Measurements from ENCODE around the gene RAPGEF1. TPM values are rescaled to one million over a fixed set of nuclear protein-coding genes. Genes with fewer than 3 reads are reported as not detected.

The RAPGEF1 gene
- total RNA-seq, 1 experiment from 2014 or later: 25.2 TPM

DNA sequence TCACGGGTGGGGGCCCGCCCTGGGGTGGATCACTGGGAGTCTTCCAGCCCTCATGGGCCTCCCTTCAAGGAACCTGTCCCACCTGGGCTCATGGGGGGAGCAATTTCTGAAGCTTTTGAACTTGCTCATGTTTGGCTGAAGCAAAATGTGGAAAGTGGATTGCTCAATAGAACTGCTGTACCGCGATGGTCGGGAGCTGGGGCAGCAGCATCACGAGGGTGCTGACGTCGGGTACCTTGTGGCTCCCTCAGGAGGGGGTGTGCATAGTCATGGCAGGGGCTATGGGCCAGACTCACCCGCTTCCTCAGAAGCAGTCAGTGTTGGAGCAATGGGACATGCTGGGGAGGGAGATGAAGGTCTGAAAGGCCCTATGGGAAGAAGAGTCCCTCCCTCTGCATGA lies 136.7 kb downstream of the RAPGEF1 start:
- ATAC-seq (no peak), DNase-seq (no peak)
- Histone ChIP-seq H3K79me2 (ENCODE audit: low read length) (no peaks in the 10 kb centered on the region), H2AFZ (ENCODE audit: low read length) (no peak overlapping the region), H3K4me3 (ENCODE audit: low read length) (no peak overlapping the region), H3K4me1 (ENCODE audit: insufficient read depth, low read length) (peaks cover 4% of the 10 kb centered on the region), H3K9ac (ENCODE audit: low read length) (no peak overlapping the region), H3K27me3 (ENCODE audit: low read length) (no peaks in the 10 kb centered on the region), H3F3A (ENCODE audit: low read length, unreplicated experiment) (no peaks in the 10 kb centered on the region), H3K9me2 (replicated peaks; ENCODE audit: low read length) (no peaks in the 10 kb centered on the region), H3K4me2 (ENCODE audit: low read length) (no peak overlapping the region), H4K20me1 (ENCODE audit: low read length) (no peaks in the 10 kb centered on the region), H3K9me3 (ENCODE audit: low read length) (no peaks in the 10 kb centered on the region), H3K27ac (ENCODE audit: low read length) (no peak overlapping the region), H3K36me3 (ENCODE audit: low read depth, low read length) (no peaks in the 10 kb centered on the region)
- CTCF ChIA-PET: no interaction called here
- TF ChIP-seq EZH2 (IDR thresholded peaks at IDR 0.05; ENCODE audit: low read length, unreplicated experiment) (no peak), EZH2phosphoT487 (IDR thresholded peaks at IDR 0.05; ENCODE audit: borderline replicate concordance, low read length) (no peak)
- TF ChIP-seq, protein P1, sequence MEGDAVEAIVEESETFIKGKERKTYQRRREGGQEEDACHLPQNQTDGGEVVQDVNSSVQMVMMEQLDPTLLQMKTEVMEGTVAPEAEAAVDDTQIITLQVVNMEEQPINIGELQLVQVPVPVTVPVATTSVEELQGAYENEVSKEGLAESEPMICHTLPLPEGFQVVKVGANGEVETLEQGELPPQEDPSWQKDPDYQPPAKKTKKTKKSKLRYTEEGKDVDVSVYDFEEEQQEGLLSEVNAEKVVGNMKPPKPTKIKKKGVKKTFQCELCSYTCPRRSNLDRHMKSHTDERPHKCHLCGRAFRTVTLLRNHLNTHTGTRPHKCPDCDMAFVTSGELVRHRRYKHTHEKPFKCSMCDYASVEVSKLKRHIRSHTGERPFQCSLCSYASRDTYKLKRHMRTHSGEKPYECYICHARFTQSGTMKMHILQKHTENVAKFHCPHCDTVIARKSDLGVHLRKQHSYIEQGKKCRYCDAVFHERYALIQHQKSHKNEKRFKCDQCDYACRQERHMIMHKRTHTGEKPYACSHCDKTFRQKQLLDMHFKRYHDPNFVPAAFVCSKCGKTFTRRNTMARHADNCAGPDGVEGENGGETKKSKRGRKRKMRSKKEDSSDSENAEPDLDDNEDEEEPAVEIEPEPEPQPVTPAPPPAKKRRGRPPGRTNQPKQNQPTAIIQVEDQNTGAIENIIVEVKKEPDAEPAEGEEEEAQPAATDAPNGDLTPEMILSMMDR (conservative IDR thresholded peaks at IDR 0.05; ENCODE audit: low read depth, low read length): no peak
- POLR2A ChIA-PET (ENCODE audit: unreplicated experiment): no interaction called here
- intact Hi-C loops (cut with micrococcal nuclease): no loop called here
- no TSS peak for BruUV-seq (replicated peaks)

DNA sequence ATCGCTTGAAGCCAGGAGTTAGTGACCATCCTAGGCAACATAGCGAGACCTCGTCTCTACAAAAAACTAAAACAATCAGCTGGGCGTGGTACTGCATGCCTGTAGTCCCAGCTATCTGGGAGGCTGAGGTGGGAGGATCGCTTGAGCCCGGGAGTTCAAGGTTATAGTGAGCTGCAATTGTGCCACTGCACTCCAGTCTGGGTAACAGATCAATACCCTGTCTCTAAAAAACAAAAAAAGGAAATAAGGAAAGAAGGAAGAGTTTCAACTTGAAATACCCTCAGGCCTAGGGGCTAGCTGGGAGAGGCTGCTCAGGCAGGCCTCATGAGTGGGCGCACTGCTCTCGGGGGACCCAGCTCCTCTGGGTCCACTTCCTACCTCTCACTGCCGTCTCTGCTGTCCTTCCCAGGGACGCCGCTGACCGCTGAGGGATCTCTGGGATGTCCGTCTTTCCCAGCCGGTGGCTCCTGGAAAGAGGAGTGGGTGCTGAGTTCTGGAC lies 138.1 kb downstream of the RAPGEF1 start:
- Histone ChIP-seq H3F3A (ENCODE audit: low read length, unreplicated experiment) (no peaks in the 10 kb centered on the region), H3K9ac (ENCODE audit: low read length) (no peak overlapping the region), H3K79me2 (ENCODE audit: low read length) (no peaks in the 10 kb centered on the region), H4K20me1 (ENCODE audit: low read length) (no peaks in the 10 kb centered on the region), H3K9me3 (ENCODE audit: low read length) (no peaks in the 10 kb centered on the region), H3K4me1 (ENCODE audit: insufficient read depth, low read length) (no peaks in the 10 kb centered on the region), H3K4me2 (ENCODE audit: low read length) (no peak overlapping the region), H3K4me3 (ENCODE audit: low read length) (no peak overlapping the region), H3K27ac (ENCODE audit: low read length) (no peak overlapping the region), H3K9me2 (replicated peaks; ENCODE audit: low read length) (no peaks in the 10 kb centered on the region), H2AFZ (ENCODE audit: low read length) (no peak overlapping the region), H3K36me3 (ENCODE audit: low read depth, low read length) (no peaks in the 10 kb centered on the region), H3K27me3 (ENCODE audit: low read length) (no peaks in the 10 kb centered on the region)
- BruUV-seq (replicated peaks): no TSS peak
- ChIA-PET POLR2A (ENCODE audit: unreplicated experiment) (no interaction called here), CTCF (no interaction called here)
- ATAC-seq (no peak), DNase-seq (no peak)
- TF ChIP-seq EZH2 (IDR thresholded peaks at IDR 0.05; ENCODE audit: low read length, unreplicated experiment): no peak
- TF ChIP-seq, protein P1 (conservative IDR thresholded peaks at IDR 0.05; ENCODE audit: low read depth, low read length): no peak
- TF ChIP-seq EZH2phosphoT487 (IDR thresholded peaks at IDR 0.05; ENCODE audit: borderline replicate concordance, low read length): no peak
- intact Hi-C loops (cut with micrococcal nuclease): no loop called here

DNA sequence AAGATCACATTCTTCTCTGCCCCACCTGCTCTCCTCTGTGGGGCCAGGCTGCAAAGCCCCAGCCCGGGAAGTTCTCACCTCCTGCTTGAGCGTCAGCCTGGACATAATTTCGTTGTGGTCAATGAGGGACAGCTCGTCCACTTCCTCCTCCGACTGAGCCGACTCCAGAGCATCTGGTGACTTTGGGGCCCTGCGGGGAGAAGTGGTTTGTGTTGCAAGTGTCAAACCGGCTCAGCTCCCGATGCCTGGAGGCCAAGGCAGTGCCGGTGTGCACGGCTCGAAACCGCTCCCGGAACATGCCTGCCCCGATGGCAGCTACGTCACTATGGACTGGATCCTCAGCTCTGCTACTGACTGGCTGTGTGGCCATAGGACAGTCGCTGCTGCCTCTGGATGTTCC lies 141.8 kb downstream of the RAPGEF1 start:
- no peak for DNase-seq
- no peaks in the 10 kb centered on the region for H3K36me3 ChIP-seq (ENCODE audit: low read depth, low read length)
- H3K4me3 ChIP-seq (ENCODE audit: low read length): no peak overlapping the region
- no peak for ATAC-seq
- no peaks in the 10 kb centered on the region for H3K9me2 ChIP-seq (replicated peaks; ENCODE audit: low read length)
- no peaks in the 10 kb centered on the region for H3K79me2 ChIP-seq (ENCODE audit: low read length)
- intact Hi-C loops (cut with micrococcal nuclease): no loop called here
- ChIA-PET POLR2A (ENCODE audit: unreplicated experiment) (no interaction called here), CTCF (no interaction called here)
- no peak overlapping the region for H3K9ac ChIP-seq (ENCODE audit: low read length)
- no peak overlapping the region for H2AFZ ChIP-seq (ENCODE audit: low read length)
- BruUV-seq (replicated peaks): no TSS peak
- no peaks in the 10 kb centered on the region for H3K27me3 ChIP-seq (ENCODE audit: low read length)
- TF ChIP-seq, protein P1 (conservative IDR thresholded peaks at IDR 0.05; ENCODE audit: low read depth, low read length): no peak
- no peaks in the 10 kb centered on the region for H4K20me1 ChIP-seq (ENCODE audit: low read length)
- no peaks in the 10 kb centered on the region for H3F3A ChIP-seq (ENCODE audit: low read length, unreplicated experiment)
- H3K4me2 ChIP-seq (ENCODE audit: low read length): no peak overlapping the region
- H3K4me1 ChIP-seq (ENCODE audit: insufficient read depth, low read length): no peaks in the 10 kb centered on the region
- no peak overlapping the region for H3K27ac ChIP-seq (ENCODE audit: low read length)
- H3K9me3 ChIP-seq (ENCODE audit: low read length): no peaks in the 10 kb centered on the region

Data from PC-3 (cell line).